Gastrocnemius medialis (tissue), 4 donors: ENCODE data around the gene DDX11.
"Not testable (repeated sequence)": the region's sequence is repeated elsewhere in the genome, so short reads cannot be mapped to it uniquely, and the experiment has no call there.

ENCODE experiments used
- CTCF ChIP-seq, 5 experiments: fragments of 450-650 bp in 3 of 5; fragments of 200-600 bp in 2 of 5; sonication (generic) in 2 of 5; IDR thresholded peaks in 4 of 5; conservative IDR thresholded peaks in 1 of 5; 1 replicate in 4 of 5; 2 replicates in 1 of 5; pipeline ENCODE4 v1.5.1; 2016 to 2019; ENCODE audit warnings: antibody characterized with exemption in 5 of 5, mild to moderate bottlenecking in 3 of 5, moderate library complexity in 3 of 5
- POLR2A ChIP-seq, 2 donors: fragments of 450-650 bp; IDR thresholded peaks; one replicate each; pipeline ENCODE4 v1.6.1; 2017; ENCODE audit warnings: antibody characterized with exemption in 2 of 2, mild to moderate bottlenecking in 2 of 2, moderate library complexity in 2 of 2

GRCh38 chr12:31098771-31099170 lies 25.1 kb downstream of the DDX11 start:
- TF ChIP-seq CTCF (IDR thresholded peaks at IDR 0.05 in 4 of 5, conservative IDR thresholded peaks at IDR 0.05 in 1 of 5); POLR2A (IDR thresholded peaks at IDR 0.05): not testable (repeated sequence)
